Spleen (tissue), 7 donors: ENCODE measurements around the gene TAP1.

Source experiments
- POLR2A ChIP-seq, 3 donors: fragments of 450-650 bp; IDR thresholded peaks; one replicate each; pipeline ENCODE4 v1.5.1; 2017; ENCODE audit warnings: antibody characterized with exemption in 3 of 3, mild to moderate bottlenecking in 1 of 3
- POLR2AphosphoS5 ChIP-seq, 3 donors: sonication (generic); formaldehyde crosslinking; IDR thresholded peaks; one replicate each; pipeline ENCODE4 v1.5.1; 2017; ENCODE audit warnings: antibody characterized with exemption in 3 of 3
- TF ChIP-seq, protein P1 (sequence below), 11 experiments: fragments of 200-600 bp in 7 of 11; fragments of 450-650 bp in 4 of 11; sonication (generic) in 4 of 11; IDR thresholded peaks in 8 of 11; conservative IDR thresholded peaks in 3 of 11; 1 replicate in 7 of 11; 2 replicates in 4 of 11; pipeline versions ENCODE4 v1.4.0 to v1.8.0; 2016 to 2021; ENCODE audit warnings: antibody characterized with exemption in 11 of 11, inconsistent platforms in 4 of 11, mild to moderate bottlenecking in 1 of 11
- donor health status: DM: no; HTN: no; CAD: no; lungs with moderate emphysema.
- donor health status: DM: no; HTN: no; CAD: no.
- donor health status: DM: no; HTN: no; CAD: no.

DNA sequence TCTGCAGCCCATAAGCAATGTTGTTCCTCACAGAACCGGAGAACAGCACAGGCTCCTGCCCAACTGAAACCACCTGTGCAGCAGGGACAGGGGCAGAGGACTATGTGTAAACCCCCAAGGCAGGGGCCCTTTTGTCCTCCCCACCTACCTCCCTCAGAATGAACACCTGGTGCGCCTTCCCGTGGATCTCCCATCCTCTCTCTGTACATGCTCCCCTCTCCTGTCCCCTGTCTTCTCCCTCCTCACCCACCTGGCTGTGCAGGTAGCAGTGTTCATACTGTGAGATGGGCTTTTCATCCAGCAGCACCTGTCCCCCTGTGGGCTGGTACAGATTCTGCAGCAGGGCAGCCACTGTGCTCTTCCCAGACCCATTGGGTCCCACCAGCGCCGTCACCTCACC is 23.5 kb downstream of the TAP1 start:
- TF ChIP-seq POLR2AphosphoS5 (IDR thresholded peaks at IDR 0.05) (no peak), POLR2A (IDR thresholded peaks at IDR 0.05) (no peak)
- TF ChIP-seq, protein P1, sequence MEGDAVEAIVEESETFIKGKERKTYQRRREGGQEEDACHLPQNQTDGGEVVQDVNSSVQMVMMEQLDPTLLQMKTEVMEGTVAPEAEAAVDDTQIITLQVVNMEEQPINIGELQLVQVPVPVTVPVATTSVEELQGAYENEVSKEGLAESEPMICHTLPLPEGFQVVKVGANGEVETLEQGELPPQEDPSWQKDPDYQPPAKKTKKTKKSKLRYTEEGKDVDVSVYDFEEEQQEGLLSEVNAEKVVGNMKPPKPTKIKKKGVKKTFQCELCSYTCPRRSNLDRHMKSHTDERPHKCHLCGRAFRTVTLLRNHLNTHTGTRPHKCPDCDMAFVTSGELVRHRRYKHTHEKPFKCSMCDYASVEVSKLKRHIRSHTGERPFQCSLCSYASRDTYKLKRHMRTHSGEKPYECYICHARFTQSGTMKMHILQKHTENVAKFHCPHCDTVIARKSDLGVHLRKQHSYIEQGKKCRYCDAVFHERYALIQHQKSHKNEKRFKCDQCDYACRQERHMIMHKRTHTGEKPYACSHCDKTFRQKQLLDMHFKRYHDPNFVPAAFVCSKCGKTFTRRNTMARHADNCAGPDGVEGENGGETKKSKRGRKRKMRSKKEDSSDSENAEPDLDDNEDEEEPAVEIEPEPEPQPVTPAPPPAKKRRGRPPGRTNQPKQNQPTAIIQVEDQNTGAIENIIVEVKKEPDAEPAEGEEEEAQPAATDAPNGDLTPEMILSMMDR (IDR thresholded peaks at IDR 0.05 in 8 of 11, conservative IDR thresholded peaks at IDR 0.05 in 3 of 11) = no peak
